ENCODE results near the gene CHD1L. TPM values are rescaled to one million over a fixed set of nuclear protein-coding genes. Genes with fewer than 3 reads are reported as not detected.

Gene CHD1L
- total and polyA plus RNA-seq, 4 experiments from 2014 or later, result 17.1 to 31.6 (median 24.2) TPM

- Histone ChIP-seq H3K9me3 (ENCODE audit: control insufficient read depth in 1 of 2, low read length in 2 of 2) (no peaks in the 10 kb centered on the region), H3K4me1 (ENCODE audit: insufficient read depth, low read length) (peaks cover 39% of the 10 kb centered on the region), H3K36me3 (ENCODE audit: insufficient read depth, low read length) (no peaks in the 10 kb centered on the region), H3K27me3 (ENCODE audit: insufficient read depth, low read length) (no peaks in the 10 kb centered on the region), H3K4me3 (ENCODE audit: low read length in 2 of 2) (no peak overlapping the region), H3K27ac (ENCODE audit: low read depth, low read length) (no peak overlapping the region)
- intact Hi-C loops (cut with micrococcal nuclease), result no loop called here
- DNase-seq, result no peak
- Mint-ChIP-seq H3K27me3 (no peaks in the 10 kb centered on the region), H3K4me3 (peak overlapping the region in 2 of 8 donors; percentile 3 to 12), H3K36me3 (peaks cover 0 to 4% of the 10 kb centered on the region in 2 donors), H3K4me1 (peaks cover 41 to 70% (median 48%) of the 10 kb centered on the region in 4 donors), H3K9me3 (no peaks in the 10 kb centered on the region), H3K27ac (no peak overlapping the region)
- CTCF ChIA-PET (ENCODE audit: partially characterized antibody), result no interaction called here
- POLR2A ChIA-PET (ENCODE audit: partially characterized antibody), result no interaction called here
Observed at GRCh38 chr1:147246044-147246690, 3.7 kb downstream of the CHD1L start.

GRCh38 chr1:147246910-147247655, 4.6 kb downstream of the CHD1L start:
- H3K4me1 ChIP-seq (ENCODE audit: insufficient read depth, low read length), result peaks cover 38% of the 10 kb centered on the region
- H3K36me3 ChIP-seq (ENCODE audit: insufficient read depth, low read length), result no peaks in the 10 kb centered on the region
- H3K27ac ChIP-seq (ENCODE audit: low read depth, low read length), result no peak overlapping the region
- Mint-ChIP-seq H3K27ac (peak overlapping the region in 1 of 7 donors; percentile 13), H3K4me3 (peak overlapping the region in 1 of 8 donors; percentile 24), H3K4me1 (peaks cover 40 to 68% (median 49%) of the 10 kb centered on the region in 4 donors), H3K9me3 (no peaks in the 10 kb centered on the region), H3K36me3 (peaks cover 0 to 4% of the 10 kb centered on the region in 2 donors), H3K27me3 (no peaks in the 10 kb centered on the region)
- no peak for DNase-seq
- ChIA-PET POLR2A (ENCODE audit: partially characterized antibody) (no interaction called here), CTCF (ENCODE audit: partially characterized antibody) (no interaction called here)
- intact Hi-C loops (cut with micrococcal nuclease), result no loop called here
- no peaks in the 10 kb centered on the region for H3K27me3 ChIP-seq (ENCODE audit: insufficient read depth, low read length)
- no peak overlapping the region for H3K4me3 ChIP-seq (ENCODE audit: low read length in 2 of 2)
- no peaks in the 10 kb centered on the region for H3K9me3 ChIP-seq (ENCODE audit: control insufficient read depth in 1 of 2, low read length in 2 of 2)

DNA sequence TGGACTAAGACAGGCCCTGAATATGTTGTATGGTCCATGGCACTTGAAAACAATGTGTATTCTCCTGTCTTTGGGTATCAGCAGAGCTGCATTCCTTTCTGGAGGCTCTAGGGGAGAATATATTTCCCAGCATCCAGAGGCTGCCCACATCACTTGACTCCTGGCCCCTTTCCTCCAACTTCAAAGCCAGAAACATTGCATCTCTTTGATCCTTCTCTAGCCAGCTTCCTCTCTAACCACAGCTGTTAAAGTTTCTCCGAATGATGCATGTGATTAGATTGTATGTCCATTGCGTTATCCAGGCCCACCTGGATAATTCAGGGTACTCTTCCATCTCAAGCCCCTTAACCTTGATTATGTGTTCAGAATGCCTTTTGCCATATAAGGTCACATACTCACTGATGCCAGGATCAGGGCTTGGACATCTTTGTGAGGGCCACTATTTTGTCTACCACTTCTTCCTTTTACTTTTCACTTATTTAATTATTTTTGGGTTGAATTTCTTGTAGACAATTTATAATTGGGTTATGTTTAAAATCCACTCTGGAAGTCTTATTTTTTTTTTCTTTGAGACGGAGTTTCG, 5.3 kb downstream of the CHD1L start:
- no peak overlapping the region for H3K4me3 ChIP-seq (ENCODE audit: low read length in 2 of 2)
- H3K27me3 ChIP-seq (ENCODE audit: insufficient read depth, low read length), result no peaks in the 10 kb centered on the region
- H3K27me3 Mint-ChIP-seq, result no peaks in the 10 kb centered on the region
- intact Hi-C loops (cut with micrococcal nuclease), result no loop called here
- H3K4me3 Mint-ChIP-seq, result no peak overlapping the region
- peaks cover 35% of the 10 kb centered on the region for H3K4me1 ChIP-seq (ENCODE audit: insufficient read depth, low read length)
- ChIA-PET POLR2A (ENCODE audit: partially characterized antibody) (no interaction called here), CTCF (ENCODE audit: partially characterized antibody) (no interaction called here)
- H3K27ac Mint-ChIP-seq, result no peak overlapping the region
- peaks cover 39 to 64% (median 48%) of the 10 kb centered on the region in 4 donors for H3K4me1 Mint-ChIP-seq
- H3K27ac ChIP-seq (ENCODE audit: low read depth, low read length), result no peak overlapping the region
- DNase-seq, result no peak
- no peaks in the 10 kb centered on the region for H3K36me3 ChIP-seq (ENCODE audit: insufficient read depth, low read length)
- H3K9me3 ChIP-seq (ENCODE audit: control insufficient read depth in 1 of 2, low read length in 2 of 2), result no peaks in the 10 kb centered on the region
- no peaks in the 10 kb centered on the region for H3K9me3 Mint-ChIP-seq
- H3K36me3 Mint-ChIP-seq, result peaks cover 3 to 4% of the 10 kb centered on the region in 2 donors

DNA sequence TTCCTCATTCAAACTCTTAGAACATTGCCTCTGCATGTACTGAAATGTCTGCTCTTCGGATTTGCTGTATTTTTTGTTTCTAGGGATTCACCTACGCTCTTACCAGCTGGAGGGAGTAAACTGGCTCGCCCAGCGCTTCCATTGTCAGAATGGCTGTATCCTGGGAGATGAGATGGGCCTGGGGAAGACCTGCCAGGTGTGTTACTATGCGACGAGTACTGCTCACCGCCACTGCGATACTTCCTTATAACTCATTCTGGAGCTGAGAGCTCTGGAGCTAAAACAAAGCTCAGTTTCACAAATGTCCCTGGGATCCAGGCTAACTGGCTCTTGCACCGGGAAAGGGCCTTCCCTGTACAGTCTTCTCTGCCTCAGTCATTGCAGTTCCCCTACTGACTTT, 10.1 kb downstream of the CHD1L start:
- Mint-ChIP-seq H3K4me3 (no peak overlapping the region), H3K4me1 (peaks cover 14 to 36% (median 21%) of the 10 kb centered on the region in 4 donors), H3K27ac (no peak overlapping the region), H3K27me3 (no peaks in the 10 kb centered on the region), H3K9me3 (no peaks in the 10 kb centered on the region), H3K36me3 (peaks cover 23 to 30% of the 10 kb centered on the region in 2 donors)
- Histone ChIP-seq H3K36me3 (ENCODE audit: insufficient read depth, low read length) (no peaks in the 10 kb centered on the region), H3K4me3 (ENCODE audit: low read length in 2 of 2) (no peak overlapping the region), H3K27me3 (ENCODE audit: insufficient read depth, low read length) (no peaks in the 10 kb centered on the region), H3K27ac (ENCODE audit: low read depth, low read length) (no peak overlapping the region), H3K9me3 (ENCODE audit: control insufficient read depth in 1 of 2, low read length in 2 of 2) (no peaks in the 10 kb centered on the region), H3K4me1 (ENCODE audit: insufficient read depth, low read length) (peaks cover 4% of the 10 kb centered on the region)
- DNase-seq, result no peak
- intact Hi-C loops (cut with micrococcal nuclease), result no loop called here
- CTCF ChIA-PET (ENCODE audit: partially characterized antibody), result interaction anchor here (2.2 kb wide), 1 partner anchor 9 kb away, joined by 10 read pairs; no protein-coding TSS in a partner anchor
- POLR2A ChIA-PET (ENCODE audit: partially characterized antibody), result no interaction called here

GRCh38 chr1:147260956-147261355, 18.5 kb downstream of the CHD1L start:
- Mint-ChIP-seq H3K36me3 (peaks cover 51 to 63% of the 10 kb centered on the region in 2 donors), H3K27me3 (no peaks in the 10 kb centered on the region), H3K27ac (no peak overlapping the region), H3K4me3 (no peak overlapping the region), H3K4me1 (peaks cover 0 to 4% (median 1%) of the 10 kb centered on the region in 4 donors), H3K9me3 (no peaks in the 10 kb centered on the region)
- H3K4me3 ChIP-seq (ENCODE audit: low read length in 2 of 2), result no peak overlapping the region
- DNase-seq, result no peak
- ChIA-PET POLR2A (ENCODE audit: partially characterized antibody) (no interaction called here), CTCF (ENCODE audit: partially characterized antibody) (interaction anchor here (0.7 to 1.7 kb wide), 2 partner anchors 13 to 42 kb away, joined by 3 to 4 read pairs; no protein-coding TSS in a partner anchor)
- H3K4me1 ChIP-seq (ENCODE audit: insufficient read depth, low read length), result no peaks in the 10 kb centered on the region
- H3K27me3 ChIP-seq (ENCODE audit: insufficient read depth, low read length), result no peaks in the 10 kb centered on the region
- no peaks in the 10 kb centered on the region for H3K9me3 ChIP-seq (ENCODE audit: control insufficient read depth in 1 of 2, low read length in 2 of 2)
- peaks cover 26% of the 10 kb centered on the region for H3K36me3 ChIP-seq (ENCODE audit: insufficient read depth, low read length)
- no peak overlapping the region for H3K27ac ChIP-seq (ENCODE audit: low read depth, low read length)
- intact Hi-C loops (cut with micrococcal nuclease), result no loop called here

GRCh38 chr1:147264158-147264768, 21.8 kb downstream of the CHD1L start:
- H3K27ac ChIP-seq (ENCODE audit: low read depth, low read length), result no peak overlapping the region
- Mint-ChIP-seq H3K9me3 (no peaks in the 10 kb centered on the region), H3K27ac (peak overlapping the region in 2 of 7 donors; percentile 65 to 68), H3K4me1 (peaks cover 0 to 1% (median 0%) of the 10 kb centered on the region in 4 donors), H3K4me3 (no peak overlapping the region), H3K27me3 (no peaks in the 10 kb centered on the region), H3K36me3 (peaks cover 68 to 83% of the 10 kb centered on the region in 2 donors)
- intact Hi-C loops (cut with micrococcal nuclease), result no loop called here
- no peaks in the 10 kb centered on the region for H3K4me1 ChIP-seq (ENCODE audit: insufficient read depth, low read length)
- DNase-seq, result no peak
- CTCF ChIA-PET (ENCODE audit: partially characterized antibody), result no interaction called here
- no peak overlapping the region for H3K4me3 ChIP-seq (ENCODE audit: low read length in 2 of 2)
- POLR2A ChIA-PET (ENCODE audit: partially characterized antibody), result no interaction called here
- no peaks in the 10 kb centered on the region for H3K9me3 ChIP-seq (ENCODE audit: control insufficient read depth in 1 of 2, low read length in 2 of 2)
- H3K36me3 ChIP-seq (ENCODE audit: insufficient read depth, low read length), result peaks cover 24% of the 10 kb centered on the region
- H3K27me3 ChIP-seq (ENCODE audit: insufficient read depth, low read length), result no peaks in the 10 kb centered on the region

GRCh38 chr1:147266381-147266780, 23.9 kb downstream of the CHD1L start:
- Mint-ChIP-seq H3K36me3 (peaks cover 61 to 81% of the 10 kb centered on the region in 2 donors), H3K27ac (no peak overlapping the region), H3K4me3 (no peak overlapping the region), H3K4me1 (no peaks in the 10 kb centered on the region), H3K27me3 (no peaks in the 10 kb centered on the region), H3K9me3 (no peaks in the 10 kb centered on the region)
- DNase-seq, result no peak
- H3K36me3 ChIP-seq (ENCODE audit: insufficient read depth, low read length), result peaks cover 16% of the 10 kb centered on the region
- no peaks in the 10 kb centered on the region for H3K9me3 ChIP-seq (ENCODE audit: control insufficient read depth in 1 of 2, low read length in 2 of 2)
- no peaks in the 10 kb centered on the region for H3K27me3 ChIP-seq (ENCODE audit: insufficient read depth, low read length)
- intact Hi-C loops (cut with micrococcal nuclease), result no loop called here
- H3K4me1 ChIP-seq (ENCODE audit: insufficient read depth, low read length), result no peaks in the 10 kb centered on the region
- POLR2A ChIA-PET (ENCODE audit: partially characterized antibody), result no interaction called here
- H3K4me3 ChIP-seq (ENCODE audit: low read length in 2 of 2), result no peak overlapping the region
- no peak overlapping the region for H3K27ac ChIP-seq (ENCODE audit: low read depth, low read length)
- CTCF ChIA-PET (ENCODE audit: partially characterized antibody), result no interaction called here

Measured in CD4-positive, alpha-beta memory T cell (primary cell).